GM06990 (cell line): Measurements from ENCODE around the gene SUGP1.

Experiments used
- DNase-seq: peaks from one replicate; pipeline ENCODE4 v3.0.0-alpha.2; 2011; ENCODE audit not compliant: insufficient read length; ENCODE audit errors: extremely low read depth
- H3K27me3 ChIP-seq: replicated peaks from 2 replicates; pipeline ENCODE4 v1.6.0; 2011; ENCODE audit warnings: low read length; ENCODE audit not compliant: control insufficient read depth, insufficient read depth
- H3K36me3 ChIP-seq: 2 replicates; pipeline ENCODE4 v1.5.1; 2011; ENCODE audit warnings: low read length; ENCODE audit not compliant: control insufficient read depth, insufficient read depth
- H3K4me3 ChIP-seq: replicated peaks from 2 replicates; pipeline ENCODE4 v1.5.1; 2011; ENCODE audit warnings: low read depth, mild to moderate bottlenecking, control low read depth, low read length
- TF ChIP-seq, protein P1 (sequence below): IDR thresholded peaks from 2 replicates; pipeline ENCODE4 v1.5.1; 2011; ENCODE audit warnings: low read length, control low read depth, mild to moderate bottlenecking, inconsistent platforms; ENCODE audit not compliant: insufficient read depth, poor library complexity, severe bottlenecking

The SUGP1 gene

DNA sequence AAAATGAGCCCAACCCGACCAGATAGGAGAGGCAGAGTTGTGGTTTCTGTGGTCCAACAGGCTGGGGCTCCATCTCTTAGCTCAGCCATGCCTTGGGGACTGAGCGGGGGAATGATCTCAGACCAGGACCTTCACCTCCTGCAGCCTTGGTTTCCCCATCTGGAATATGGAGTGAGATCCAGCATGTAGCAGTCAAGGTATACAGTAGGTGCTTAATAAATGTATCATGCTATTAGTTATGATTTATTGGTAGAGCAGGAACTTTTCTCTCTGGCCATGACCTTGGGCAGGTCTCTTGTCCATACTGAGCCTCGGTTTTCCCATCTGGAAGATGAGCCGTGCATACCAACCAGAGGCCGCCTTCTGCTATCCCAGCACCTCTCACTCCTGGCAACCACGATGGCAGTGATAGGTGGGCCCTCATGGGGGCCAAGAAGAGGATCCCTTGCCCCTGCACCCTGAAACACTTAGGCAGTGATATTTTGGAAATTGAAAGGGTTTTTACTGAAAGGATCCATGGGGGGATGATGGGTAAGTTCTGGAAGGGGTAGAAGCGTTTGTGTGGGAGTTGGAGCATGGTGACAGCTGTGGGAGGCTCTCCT is 56.3 kb downstream of the SUGP1 start:
- H3K36me3 ChIP-seq = no peaks in the 10 kb centered on the region
- DNase-seq = no peak
- no peak overlapping the region for H3K4me3 ChIP-seq
- TF ChIP-seq, protein P1, sequence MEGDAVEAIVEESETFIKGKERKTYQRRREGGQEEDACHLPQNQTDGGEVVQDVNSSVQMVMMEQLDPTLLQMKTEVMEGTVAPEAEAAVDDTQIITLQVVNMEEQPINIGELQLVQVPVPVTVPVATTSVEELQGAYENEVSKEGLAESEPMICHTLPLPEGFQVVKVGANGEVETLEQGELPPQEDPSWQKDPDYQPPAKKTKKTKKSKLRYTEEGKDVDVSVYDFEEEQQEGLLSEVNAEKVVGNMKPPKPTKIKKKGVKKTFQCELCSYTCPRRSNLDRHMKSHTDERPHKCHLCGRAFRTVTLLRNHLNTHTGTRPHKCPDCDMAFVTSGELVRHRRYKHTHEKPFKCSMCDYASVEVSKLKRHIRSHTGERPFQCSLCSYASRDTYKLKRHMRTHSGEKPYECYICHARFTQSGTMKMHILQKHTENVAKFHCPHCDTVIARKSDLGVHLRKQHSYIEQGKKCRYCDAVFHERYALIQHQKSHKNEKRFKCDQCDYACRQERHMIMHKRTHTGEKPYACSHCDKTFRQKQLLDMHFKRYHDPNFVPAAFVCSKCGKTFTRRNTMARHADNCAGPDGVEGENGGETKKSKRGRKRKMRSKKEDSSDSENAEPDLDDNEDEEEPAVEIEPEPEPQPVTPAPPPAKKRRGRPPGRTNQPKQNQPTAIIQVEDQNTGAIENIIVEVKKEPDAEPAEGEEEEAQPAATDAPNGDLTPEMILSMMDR = no peak
- no peaks in the 10 kb centered on the region; the same call in 1 of the 2 replicates for H3K27me3 ChIP-seq

DNA sequence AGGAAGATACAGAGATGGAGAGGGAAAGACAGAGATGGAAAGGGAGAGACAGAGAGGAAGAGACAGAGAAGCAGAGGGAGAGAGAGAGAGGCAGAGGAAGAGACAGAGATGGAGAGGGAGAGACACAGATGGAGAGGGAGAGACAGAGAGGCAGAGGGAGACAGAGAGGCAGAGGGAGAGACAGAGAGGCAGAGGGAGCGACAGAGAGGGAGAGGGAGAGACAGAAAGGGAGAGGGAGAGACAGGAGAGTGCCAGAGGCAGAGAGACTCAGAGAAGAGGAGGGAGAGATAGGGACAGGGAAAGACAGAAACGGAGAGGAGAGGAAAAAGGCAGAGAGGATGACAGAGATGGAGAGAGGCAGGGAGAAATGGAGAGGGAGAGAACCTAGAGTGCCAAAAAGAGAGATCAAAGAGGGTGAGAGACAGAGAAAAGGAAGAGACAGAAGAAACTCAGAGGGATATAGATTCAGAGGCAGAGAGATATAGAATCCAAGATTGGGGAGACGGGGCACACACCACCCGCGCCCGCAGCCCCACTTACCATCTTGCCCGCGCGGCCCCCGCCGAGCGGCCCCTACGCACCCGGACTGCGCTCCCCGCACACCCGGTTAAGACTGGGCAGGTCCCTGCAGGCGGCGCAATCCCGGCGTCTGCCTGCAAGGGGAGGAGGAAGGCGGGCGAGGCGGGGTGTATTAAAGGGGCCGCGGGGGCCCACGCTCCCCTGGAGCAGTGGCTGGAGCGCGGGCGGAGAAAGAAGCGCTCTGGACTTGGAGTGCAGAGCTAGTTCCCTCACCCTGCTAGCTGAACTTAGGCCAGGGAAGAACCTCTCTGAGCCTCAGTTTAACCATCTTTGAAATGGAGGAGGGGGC is 57.9 kb downstream of the SUGP1 start:
- DNase-seq = no peak
- H3K4me3 ChIP-seq = no peak overlapping the region
- no peaks in the 10 kb centered on the region for H3K36me3 ChIP-seq
- TF ChIP-seq, protein P1 = no peak
- no peaks in the 10 kb centered on the region; the same call in 1 of the 2 replicates for H3K27me3 ChIP-seq

DNA sequence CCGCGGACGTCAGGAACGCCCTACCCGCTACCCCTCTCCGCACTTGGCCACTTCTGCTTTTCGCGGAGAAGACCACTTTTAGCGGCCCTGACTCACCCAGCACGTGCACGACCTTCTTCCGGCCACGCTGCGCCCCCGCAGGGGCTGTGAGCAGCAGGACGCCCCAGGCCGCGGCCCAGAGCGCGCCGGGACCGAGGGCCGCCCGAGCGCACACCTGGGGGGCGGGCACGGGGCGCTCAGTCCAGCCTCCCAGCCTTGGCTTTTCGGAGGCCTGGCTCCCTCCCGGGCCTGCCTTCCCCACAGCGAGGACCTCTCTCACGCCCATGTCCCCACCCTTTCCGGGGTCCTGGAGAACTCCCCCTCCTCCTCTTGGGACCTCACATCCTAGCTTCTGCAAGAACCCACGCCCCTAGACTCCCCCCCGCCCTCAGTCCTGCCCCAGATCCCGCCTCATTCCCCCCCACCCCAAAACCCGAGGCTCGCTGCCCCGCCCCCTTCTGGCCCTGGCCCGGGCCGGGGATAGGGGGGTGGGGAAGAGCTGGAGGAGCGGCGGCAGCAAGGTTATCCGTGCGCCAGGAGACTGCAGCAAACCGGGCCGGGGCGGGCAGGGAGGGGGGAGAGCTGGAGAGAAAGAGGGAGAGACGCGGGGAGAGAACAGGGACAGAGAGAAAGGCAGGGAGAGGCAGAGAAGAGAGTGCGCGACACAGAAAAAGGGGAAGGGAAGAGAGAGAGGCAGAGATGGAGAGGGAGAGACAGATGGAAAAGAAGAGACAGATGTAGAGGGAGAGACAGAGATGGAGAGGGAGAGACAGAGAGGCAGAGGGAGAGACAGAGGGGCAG is 58.7 kb downstream of the SUGP1 start:
- no peak for DNase-seq
- TF ChIP-seq, protein P1 = no peak
- H3K4me3 ChIP-seq = no peak overlapping the region
- H3K36me3 ChIP-seq = no peaks in the 10 kb centered on the region
- H3K27me3 ChIP-seq = no peaks in the 10 kb centered on the region; the same call in 1 of the 2 replicates

DNA sequence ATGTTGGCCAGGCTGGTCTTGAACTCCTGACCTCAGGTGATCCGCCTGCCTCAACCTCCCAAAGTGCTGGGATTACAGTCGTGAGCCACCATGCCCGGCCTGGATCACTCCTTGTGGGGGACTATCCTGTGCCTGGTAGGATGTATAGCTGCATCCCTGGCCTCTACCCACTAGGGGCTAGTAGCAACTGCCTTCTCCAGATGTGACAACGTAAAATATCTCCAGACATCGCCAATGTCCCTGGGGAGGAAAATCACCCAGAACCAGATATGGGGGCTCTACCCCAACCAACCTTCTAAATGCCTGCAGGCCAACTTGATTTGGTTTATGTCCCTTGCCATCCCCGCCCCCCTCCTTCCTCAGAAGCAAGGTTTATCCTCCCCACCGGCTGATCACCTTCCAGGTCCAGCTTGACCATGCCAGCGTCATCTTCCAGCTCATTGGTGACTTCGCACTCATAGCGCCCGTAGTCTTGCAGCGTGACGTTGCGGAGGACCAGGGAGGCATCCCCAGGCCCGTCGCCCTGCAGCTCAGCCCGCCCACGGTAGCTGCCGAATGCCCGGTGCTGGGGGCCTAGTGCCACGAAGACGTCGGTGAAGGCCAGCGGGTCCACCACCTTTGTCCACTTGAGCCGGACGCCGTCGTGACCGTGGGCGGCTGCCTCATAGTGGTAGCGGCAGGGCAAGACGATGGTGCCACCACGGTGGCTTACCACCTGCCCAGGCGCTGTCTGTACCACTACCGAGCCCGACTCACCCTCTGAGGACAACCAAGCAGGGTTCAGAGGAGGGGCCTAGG is 59.7 kb downstream of the SUGP1 start:
- Histone ChIP-seq H3K4me3 (no peak overlapping the region), H3K27me3 (no peaks in the 10 kb centered on the region; the same call in 1 of the 2 replicates), H3K36me3 (no peaks in the 10 kb centered on the region)
- no peak for DNase-seq
- TF ChIP-seq, protein P1 = no peak

DNA sequence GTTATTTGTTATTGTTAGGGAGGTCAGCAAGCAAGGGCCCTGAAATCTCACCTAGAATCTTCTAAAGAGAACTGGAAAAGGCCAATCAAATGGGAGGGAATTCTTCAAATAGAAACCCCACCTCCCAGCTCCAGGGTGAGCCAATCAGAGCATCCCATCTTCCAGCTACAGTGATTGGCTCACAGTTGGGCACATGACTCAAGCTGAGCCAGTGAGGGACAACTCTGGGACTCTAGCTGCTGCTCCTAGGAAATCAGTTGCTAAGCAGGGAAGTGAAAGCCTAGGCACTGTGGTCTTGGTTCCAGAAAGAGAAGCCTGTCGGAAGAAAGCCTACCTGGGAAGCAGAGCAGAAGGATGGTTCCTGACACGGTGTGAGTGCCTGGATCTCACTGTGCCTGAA is 60.6 kb downstream of the SUGP1 start:
- no peaks in the 10 kb centered on the region for H3K36me3 ChIP-seq
- TF ChIP-seq, protein P1 = no peak
- no peak for DNase-seq
- H3K27me3 ChIP-seq = no peaks in the 10 kb centered on the region; the same call in 1 of the 2 replicates
- H3K4me3 ChIP-seq = no peak overlapping the region
